Astrocyte of the cerebellum (primary cell): Measurements from ENCODE around the gene PTAR1.

ENCODE experiments used
- DNase-seq: peaks from one replicate; pipeline ENCODE4 v3.0.0-alpha.2; 2011; ENCODE audit warnings: low read depth
- H3K4me3 ChIP-seq: 2 replicates; pipeline ENCODE4 v1.5.1; 2011; ENCODE audit warnings: mild to moderate bottlenecking, low read depth, low read length, moderate library complexity
- in situ Hi-C: cut with HindIII; loops from 2 replicates; pipeline ENCODE4 v1.10.0; 2017; ENCODE audit warnings: low sequenced_read_pairs
- TF ChIP-seq, protein P1 (sequence below): IDR thresholded peaks from 2 replicates; pipeline ENCODE4 v1.5.1; 2012; ENCODE audit warnings: low read length, low read depth, moderate library complexity, mild to moderate bottlenecking; ENCODE audit errors: missing control alignments

Gene PTAR1

DNA sequence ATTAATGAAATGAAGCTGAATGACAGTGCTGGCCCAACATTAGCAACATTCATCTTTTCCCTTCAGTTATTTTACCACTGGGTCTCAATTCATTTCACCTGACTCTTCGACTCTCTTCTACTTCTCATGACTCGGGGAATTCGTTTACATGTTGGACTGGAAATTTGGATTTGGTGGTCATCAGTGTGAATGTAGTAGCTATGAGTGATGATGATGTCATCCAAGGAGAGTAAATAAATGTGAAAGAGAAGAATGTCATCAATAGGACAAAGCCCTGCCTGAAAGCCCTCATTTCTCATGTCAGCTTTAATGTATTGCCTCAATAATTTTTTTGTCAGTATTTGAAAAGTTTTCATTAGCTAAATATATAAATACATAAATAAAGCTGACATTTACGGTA, 38.9 kb upstream of the PTAR1 start:
- TF ChIP-seq, protein P1, sequence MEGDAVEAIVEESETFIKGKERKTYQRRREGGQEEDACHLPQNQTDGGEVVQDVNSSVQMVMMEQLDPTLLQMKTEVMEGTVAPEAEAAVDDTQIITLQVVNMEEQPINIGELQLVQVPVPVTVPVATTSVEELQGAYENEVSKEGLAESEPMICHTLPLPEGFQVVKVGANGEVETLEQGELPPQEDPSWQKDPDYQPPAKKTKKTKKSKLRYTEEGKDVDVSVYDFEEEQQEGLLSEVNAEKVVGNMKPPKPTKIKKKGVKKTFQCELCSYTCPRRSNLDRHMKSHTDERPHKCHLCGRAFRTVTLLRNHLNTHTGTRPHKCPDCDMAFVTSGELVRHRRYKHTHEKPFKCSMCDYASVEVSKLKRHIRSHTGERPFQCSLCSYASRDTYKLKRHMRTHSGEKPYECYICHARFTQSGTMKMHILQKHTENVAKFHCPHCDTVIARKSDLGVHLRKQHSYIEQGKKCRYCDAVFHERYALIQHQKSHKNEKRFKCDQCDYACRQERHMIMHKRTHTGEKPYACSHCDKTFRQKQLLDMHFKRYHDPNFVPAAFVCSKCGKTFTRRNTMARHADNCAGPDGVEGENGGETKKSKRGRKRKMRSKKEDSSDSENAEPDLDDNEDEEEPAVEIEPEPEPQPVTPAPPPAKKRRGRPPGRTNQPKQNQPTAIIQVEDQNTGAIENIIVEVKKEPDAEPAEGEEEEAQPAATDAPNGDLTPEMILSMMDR, result no peak
- no peak for DNase-seq

DNA sequence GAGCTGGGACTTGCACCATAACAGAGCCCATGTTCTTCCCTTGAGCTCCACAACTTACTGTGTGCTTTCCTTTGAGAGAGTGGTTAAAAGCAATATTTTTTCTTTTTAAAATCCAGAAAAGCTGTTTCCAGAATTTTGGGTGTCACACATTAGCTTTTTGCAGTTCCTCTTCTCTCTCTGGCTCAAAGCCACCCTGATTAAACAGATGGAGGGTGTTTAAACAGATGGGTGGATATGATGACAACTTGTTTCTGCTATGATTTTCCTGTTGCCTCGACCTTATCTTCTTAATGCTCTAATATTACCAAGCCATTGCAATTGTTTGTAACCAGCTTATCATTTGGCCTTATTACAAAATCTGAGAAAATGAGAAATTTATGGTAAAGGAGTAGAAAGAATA, 37.9 kb upstream of the PTAR1 start:
- no peak for DNase-seq
- in situ Hi-C loops, result no loop called here
- TF ChIP-seq, protein P1, result no peak
- H3K4me3 ChIP-seq, result no peak overlapping the region

More for the DNA sequence above, 38.9 kb upstream of the PTAR1 start:
- H3K4me3 ChIP-seq, result no peak overlapping the region
- in situ Hi-C loops, result no loop called here

DNA sequence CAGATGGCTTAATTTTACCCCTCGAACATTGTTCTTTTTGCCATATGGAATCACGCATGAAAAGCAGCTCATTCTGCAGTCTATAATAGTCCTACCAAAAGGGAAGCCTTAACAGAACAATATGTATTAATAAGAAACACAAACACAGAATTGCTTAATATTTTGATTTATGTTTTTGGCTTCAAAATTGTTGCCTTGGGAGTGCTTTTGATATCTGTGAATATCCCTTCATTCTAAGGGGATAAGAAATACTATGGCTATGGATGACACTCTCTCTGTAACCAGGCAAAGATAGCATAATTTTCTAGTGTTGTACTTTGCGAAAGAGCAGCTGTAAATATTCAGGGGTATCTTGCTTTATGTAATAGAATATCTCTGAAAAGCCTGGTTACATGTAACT, 34.5 kb upstream of the PTAR1 start:
- in situ Hi-C loops, result no loop called here
- TF ChIP-seq, protein P1, result no peak

DNA sequence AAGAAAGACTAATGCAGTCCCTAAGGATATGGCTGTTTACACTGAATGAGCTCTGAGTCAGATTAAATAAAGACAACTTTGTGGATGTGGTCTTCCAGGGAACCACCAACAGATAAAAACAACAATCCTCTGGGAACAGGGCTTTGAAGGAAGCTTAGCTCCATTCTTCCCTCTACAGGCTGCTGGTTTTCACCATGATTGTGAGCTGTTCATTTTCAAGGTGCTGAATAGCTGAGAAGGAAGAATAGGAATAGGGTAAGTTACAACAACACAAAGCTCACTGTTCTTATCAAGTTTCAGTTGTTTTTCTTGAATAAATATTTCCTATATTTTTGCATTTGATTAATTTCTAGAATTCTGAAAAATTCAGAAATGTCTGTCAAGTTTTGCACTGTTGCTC, 25.9 kb upstream of the PTAR1 start:
- TF ChIP-seq, protein P1, result peak; percentile 54
- in situ Hi-C loops, result loop anchor here (5.0 kb wide), 1 partner anchor 98 kb away; no protein-coding TSS in a partner anchor
- H3K4me3 ChIP-seq, result no peak overlapping the region
- peak; percentile 57 for DNase-seq

More for the DNA sequence above, 34.5 kb upstream of the PTAR1 start:
- DNase-seq, result no peak
- H3K4me3 ChIP-seq, result no peak overlapping the region

DNA sequence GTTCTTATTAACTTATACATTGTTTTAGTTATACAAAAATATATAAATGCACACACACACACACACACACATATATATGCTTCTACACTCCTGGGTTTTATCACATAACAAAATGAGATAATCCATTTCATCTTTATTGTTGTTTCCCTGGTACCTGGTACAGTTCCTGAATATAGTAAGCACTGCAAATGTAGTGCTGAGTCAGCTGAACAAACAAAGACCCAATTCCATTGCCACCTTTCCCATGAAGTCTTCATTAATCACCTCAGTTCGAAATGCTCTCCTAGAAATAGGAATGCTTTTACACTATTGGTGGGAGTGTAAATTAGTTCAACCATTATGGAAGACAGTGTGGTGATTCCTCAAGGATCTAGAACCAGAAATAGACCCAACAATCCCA, 13.4 kb upstream of the PTAR1 start:
- TF ChIP-seq, protein P1, result no peak
- no peak overlapping the region for H3K4me3 ChIP-seq
- in situ Hi-C loops, result no loop called here
- DNase-seq, result no peak

DNA sequence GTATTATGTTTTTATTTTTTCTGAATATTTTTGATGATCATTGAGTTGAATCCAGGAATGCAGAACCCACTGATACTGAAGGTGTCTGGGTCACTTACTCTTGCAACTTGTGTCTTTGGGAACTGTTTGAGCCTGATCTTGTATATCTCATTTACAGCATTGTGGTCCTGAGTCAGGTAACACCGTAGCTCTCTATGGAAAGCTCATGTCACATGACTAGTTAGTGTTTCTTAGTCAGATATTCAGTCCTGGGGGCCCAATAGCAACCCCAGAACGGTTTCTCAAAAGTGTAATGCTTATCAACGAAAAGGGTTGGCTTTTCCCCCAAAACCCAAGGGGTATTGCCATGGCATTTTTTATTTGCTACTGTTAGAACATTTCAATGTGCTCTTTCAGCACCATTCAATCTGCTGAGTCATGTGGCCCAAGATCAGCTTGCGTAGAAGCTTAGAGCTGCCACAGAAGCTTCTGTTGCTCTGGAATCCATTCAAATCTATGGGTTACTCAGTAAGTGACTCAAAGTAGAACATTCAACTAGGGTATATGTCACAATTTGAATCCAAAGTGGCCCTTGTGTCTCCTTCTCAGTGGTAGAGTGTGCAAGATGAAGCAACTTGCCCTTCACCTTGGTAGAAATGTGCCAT, 12.1 kb upstream of the PTAR1 start:
- DNase-seq, result no peak
- in situ Hi-C loops, result no loop called here
- H3K4me3 ChIP-seq, result no peak overlapping the region
- TF ChIP-seq, protein P1, result no peak
